ENCODE results near the gene TGFBR2. TPM values are rescaled to one million over a fixed set of nuclear protein-coding genes. Genes with fewer than 3 reads are reported as not detected.

Gene TGFBR2
- total RNA-seq: 61.6 and 68.2 TPM in 2 replicates

DNA sequence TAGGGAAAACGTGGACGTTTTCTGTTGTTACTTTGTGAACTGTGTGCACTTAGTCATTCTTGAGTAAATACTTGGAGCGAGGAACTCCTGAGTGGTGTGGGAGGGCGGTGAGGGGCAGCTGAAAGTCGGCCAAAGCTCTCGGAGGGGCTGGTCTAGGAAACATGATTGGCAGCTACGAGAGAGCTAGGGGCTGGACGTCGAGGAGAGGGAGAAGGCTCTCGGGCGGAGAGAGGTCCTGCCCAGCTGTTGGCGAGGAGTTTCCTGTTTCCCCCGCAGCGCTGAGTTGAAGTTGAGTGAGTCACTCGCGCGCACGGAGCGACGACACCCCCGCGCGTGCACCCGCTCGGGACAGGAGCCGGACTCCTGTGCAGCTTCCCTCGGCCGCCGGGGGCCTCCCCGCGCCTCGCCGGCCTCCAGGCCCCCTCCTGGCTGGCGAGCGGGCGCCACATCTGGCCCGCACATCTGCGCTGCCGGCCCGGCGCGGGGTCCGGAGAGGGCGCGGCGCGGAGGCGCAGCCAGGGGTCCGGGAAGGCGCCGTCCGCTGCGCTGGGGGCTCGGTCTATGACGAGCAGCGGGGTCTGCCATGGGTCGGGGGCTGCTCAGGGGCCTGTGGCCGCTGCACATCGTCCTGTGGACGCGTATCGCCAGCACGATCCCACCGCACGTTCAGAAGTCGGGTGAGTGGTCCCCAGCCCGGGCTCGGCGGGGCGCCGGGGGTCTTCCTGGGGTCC is at the start of gene TGFBR2:
TGFBR2 (plus strand) TSS at position 301 of the 731 bp plus-strand sequence; CDS start at position 584, 283 bp downstream.

Measured in placental epithelial cell (primary cell).